OCI-M2 (cell line): ENCODE results near the gene CERS1.

Source experiments
- DNase-seq: peaks from one replicate; lab custom pipeline; 2025; ENCODE audit not compliant: unreplicated experiment; lab: John Stamatoyannopoulos, UW

CERS1 gene

GRCh38 chr19:18876865-18877264 is 19.1 kb downstream of the CERS1 start:
- DNase-seq = no peak

- no peak for DNase-seq
Measured at GRCh38 chr19:18875726-18876125, 20.2 kb downstream of the CERS1 start.

- no peak for DNase-seq
Measured at GRCh38 chr19:18871543-18871942, 24.4 kb downstream of the CERS1 start.

GRCh38 chr19:18870531-18871172 is 25.3 kb downstream of the CERS1 start:
- DNase-seq = no peak

GRCh38 chr19:18869781-18870530 is 26.0 kb downstream of the CERS1 start:
- no peak for DNase-seq

- no peak for DNase-seq
Measured at GRCh38 chr19:18869023-18869618, 26.8 kb downstream of the CERS1 start.

- no peak for DNase-seq
Measured at GRCh38 chr19:18868380-18869022, 27.5 kb downstream of the CERS1 start.

- no peak for DNase-seq
Measured at GRCh38 chr19:18867751-18868150, 28.2 kb downstream of the CERS1 start.

GRCh38 chr19:18867199-18867598 is 28.8 kb downstream of the CERS1 start:
- DNase-seq = no peak

- DNase-seq = no peak
Measured at GRCh38 chr19:18866800-18867123, 29.2 kb downstream of the CERS1 start.

GRCh38 chr19:18865973-18866799 is 29.8 kb downstream of the CERS1 start:
- no peak for DNase-seq

- DNase-seq = no peak
Measured at GRCh38 chr19:18865106-18865972, 30.6 kb downstream of the CERS1 start.

GRCh38 chr19:18863843-18864362 is 32.1 kb downstream of the CERS1 start:
- DNase-seq = no peak

- DNase-seq = no peak
Measured at GRCh38 chr19:18862976-18863842, 32.7 kb downstream of the CERS1 start.

GRCh38 chr19:18861917-18862316 is 34.0 kb downstream of the CERS1 start:
- DNase-seq = no peak

- DNase-seq = no peak
Measured at GRCh38 chr19:18861235-18861634, 34.7 kb downstream of the CERS1 start.

GRCh38 chr19:18860725-18861124 is 35.2 kb downstream of the CERS1 start:
- DNase-seq = no peak

GRCh38 chr19:18860302-18860700 is 35.7 kb downstream of the CERS1 start:
- DNase-seq = no peak
